HG02885 (cell line): ENCODE data around the gene CEP170B.
"Not testable (repeated sequence)": the region's sequence is repeated elsewhere in the genome, so short reads cannot be mapped to it uniquely, and the experiment has no call there.

ENCODE experiments used
- ATAC-seq: cut with Tn5 transposase; IDR thresholded peaks from one replicate; pipeline ENCODE4 v1.9.1; 2021; ENCODE audit warnings: mild to moderate bottlenecking; ENCODE audit not compliant: unreplicated experiment, poor library complexity

Gene CEP170B

DNA sequence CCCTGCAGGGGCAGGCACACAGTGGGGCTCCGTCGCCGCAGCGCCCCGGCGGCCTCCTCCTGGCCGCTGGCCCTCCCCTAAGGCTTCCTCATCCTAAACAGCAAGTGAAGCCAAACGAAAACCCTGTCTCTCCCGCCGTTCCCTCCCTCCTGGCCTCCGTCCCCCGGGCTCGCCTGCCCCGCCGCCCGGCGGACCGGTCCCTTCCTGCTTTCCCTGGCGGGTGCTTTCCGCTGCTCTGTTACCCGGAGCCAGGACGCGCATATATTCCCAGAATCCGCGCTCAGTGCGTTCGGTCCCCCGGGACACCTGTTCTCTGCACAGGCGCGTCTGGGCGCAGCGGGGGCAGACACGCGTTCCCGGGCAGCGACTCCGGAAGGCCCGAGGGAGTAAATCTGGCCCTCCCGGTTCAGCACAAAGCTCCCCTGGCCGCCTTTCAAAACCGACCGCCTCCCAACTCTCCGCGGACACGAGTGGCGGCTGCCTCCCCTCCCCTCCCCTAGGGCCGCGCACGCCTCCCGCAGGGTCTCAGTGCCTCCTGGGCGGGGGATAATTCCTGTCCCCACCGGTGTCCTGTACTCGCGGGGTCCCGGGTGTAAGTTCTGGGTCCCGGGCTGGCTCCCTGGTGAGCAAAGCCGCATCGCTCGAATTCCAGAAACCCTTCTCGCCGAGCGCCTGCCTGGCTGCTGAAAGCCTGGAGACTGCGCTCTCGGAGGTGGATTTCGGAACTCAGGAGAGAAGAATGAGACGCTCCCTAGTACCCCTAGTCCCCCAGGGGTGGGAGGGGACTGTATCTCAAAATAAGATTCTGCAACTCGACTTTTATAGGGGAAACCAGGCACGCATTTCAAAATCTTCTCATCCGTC lies 21.4 kb upstream of the CEP170B start:
- no peak for ATAC-seq

DNA sequence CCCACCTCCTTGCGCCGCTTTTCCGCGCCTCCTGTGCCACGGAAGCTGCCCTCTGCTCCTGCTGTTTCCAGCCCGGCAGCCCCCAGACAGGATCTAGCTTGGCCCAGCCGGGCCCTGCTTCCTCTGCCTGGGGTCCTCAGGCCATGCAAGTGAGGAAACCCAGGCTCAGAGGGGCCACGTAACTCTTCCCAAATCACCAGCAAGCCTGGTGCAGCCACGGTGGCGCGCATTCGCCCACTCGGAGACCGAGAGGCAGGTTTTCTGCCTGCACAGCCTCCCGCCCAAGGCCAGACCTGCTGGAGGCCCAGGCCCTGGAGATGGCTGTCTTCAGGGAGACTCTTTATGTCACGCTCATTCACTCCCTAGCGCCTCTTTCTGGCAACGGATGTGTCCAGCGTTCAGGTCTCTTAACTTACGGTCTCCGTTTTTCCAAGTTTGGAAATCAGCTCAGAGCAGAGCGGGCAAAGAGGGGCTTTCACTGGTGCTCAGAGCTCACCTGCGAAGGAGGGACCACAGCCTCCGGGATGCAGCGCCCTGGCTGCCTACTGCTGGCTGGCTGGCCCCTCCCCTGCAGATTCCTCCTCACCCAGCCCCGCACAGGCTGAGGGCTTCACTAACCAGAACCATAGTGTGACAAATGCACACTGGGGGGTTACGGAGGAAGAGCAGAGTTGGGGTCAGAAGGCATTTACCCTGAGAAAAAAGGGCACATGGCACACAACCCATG lies 20.6 kb upstream of the CEP170B start:
- no peak for ATAC-seq

DNA sequence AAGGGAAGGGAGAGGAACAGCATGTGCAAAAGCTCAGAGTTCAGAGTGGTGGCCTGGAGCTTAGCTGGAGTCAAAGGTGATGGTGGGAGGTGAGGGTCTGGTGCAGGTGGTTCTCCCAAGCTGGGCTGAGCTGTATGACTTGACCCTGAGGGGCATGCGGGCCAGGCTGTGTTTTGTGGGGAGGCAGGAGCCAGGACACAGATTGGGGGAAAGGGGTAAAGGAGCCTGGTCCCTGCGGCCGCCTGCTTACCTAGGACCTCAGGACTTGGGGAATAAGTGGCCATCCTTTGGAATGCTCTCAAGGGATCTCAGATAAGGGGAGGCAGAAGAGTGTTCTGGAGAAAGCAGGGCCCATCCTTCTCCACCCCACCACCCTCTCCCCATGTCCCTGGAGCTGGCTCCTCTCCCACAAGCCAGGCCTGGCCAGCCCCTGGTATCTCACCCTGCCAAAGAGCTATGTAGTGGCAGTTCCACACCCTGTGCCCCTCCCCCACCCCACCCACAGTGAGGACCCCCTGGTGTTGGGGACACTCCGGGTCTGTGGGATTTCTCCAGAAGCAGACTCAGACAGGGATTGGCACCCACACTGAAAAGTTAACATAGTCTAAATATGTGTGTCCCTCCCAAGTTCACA lies 19.9 kb upstream of the CEP170B start:
- ATAC-seq: no peak

DNA sequence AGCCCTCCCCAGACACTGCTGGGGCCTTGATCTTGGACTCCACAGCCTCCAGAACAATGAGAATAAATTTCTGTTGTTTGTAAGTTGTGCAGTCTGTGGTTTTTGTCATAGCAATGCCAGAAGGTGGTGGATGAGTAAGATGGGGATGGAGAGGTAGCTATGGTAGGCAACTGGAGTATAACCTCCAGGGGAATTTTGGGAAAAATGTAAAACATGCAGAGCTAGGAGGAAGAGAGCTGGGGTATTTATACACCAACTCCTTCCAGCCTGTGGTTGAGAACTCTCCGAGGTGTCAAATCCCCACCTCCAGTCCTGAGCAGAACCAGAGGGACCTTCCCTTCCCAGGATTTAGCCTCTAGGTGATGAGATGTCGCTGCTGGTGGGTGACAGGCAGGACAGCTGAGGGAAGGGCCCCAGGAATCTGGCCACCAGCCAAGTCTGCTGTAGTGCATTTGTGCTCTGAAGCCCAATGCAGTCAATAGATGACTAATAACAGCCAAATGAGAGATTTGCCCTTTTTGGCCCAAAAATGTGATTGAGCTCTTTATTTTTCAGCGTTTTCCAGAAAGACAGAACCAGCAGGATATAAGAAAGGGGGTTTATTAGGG lies 19.1 kb upstream of the CEP170B start:
- ATAC-seq: no peak

DNA sequence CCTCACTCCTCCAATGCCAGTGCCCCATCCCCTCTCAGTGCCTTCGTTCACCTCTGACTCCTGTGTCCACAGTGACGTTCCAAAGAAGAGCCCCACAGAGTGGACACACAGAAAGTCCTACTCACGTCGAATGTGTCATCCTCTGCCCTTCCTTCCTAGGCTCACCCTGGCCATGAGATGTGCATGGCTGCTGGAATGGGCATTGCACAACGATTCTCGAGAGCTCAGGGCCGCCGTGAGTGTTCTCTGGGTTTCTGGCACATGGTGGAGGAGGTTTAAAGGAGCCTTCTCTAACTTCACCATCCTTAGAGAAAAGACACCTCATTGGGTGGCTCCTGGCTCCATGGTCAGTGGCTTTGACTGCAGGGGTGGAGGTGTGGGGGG lies 12.8 kb upstream of the CEP170B start:
- no peak for ATAC-seq

DNA sequence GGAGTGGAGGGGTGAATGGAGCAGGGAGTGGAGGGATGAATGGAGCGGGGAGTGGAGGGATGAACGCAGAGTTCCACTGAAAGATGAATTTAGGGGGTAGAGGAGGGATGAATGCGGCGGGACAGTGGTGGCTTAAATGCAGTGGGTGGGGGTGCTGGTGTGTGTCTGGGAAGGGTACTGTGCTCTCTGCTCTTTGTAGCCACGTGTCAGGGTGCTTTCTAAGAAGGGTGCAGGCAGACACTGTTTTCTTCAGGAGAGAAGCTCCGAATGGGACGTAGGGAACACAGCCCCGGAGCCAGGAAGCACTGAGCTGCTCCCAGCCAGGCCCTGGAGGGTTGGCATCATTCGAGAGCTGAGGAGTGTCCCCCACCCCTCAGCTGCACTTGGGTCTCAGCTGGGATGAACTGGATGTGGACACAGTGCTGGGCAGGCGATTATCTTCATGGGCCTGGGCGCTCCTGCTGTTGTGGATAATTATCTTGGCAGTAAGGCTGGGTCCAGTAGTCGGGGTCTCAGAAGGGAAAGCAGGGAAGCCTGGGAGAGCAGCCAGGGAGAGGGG lies 9.5 kb upstream of the CEP170B start:
- no peak for ATAC-seq

DNA sequence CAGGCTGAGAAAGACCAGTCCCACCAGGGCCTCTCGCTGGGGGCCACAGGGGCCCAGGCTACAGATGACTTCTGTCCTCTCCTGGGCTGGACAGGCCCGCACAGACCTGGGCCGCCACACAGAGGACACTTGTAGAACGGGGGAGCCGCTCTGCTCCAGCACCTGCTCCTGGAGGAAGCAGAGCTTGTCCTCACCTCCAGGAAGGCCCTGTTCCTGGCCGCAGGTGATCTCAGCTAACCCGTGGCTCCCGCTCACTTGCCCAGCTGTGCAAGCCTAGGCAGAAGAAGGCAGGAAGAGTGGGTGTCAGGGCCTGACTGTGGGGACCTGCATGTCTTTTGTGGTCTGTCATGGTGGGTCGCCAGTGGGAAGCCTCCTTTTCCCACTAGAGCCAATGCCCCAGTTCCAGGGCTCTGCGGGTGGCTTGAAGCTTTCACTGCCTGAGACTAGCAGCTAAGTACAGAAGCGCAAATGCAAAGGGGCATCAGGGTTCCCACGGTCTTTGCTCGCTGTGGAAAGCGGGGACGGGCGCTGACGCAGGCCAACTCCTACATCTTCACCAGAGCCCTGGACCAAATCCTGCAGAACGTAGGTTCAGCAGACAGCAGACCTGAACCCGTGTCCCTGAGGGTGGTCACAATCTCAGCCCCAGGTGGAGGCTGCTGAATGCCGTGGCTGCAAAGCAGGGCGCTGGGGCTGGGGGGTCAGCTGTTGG lies 8.8 kb upstream of the CEP170B start:
- no peak for ATAC-seq

DNA sequence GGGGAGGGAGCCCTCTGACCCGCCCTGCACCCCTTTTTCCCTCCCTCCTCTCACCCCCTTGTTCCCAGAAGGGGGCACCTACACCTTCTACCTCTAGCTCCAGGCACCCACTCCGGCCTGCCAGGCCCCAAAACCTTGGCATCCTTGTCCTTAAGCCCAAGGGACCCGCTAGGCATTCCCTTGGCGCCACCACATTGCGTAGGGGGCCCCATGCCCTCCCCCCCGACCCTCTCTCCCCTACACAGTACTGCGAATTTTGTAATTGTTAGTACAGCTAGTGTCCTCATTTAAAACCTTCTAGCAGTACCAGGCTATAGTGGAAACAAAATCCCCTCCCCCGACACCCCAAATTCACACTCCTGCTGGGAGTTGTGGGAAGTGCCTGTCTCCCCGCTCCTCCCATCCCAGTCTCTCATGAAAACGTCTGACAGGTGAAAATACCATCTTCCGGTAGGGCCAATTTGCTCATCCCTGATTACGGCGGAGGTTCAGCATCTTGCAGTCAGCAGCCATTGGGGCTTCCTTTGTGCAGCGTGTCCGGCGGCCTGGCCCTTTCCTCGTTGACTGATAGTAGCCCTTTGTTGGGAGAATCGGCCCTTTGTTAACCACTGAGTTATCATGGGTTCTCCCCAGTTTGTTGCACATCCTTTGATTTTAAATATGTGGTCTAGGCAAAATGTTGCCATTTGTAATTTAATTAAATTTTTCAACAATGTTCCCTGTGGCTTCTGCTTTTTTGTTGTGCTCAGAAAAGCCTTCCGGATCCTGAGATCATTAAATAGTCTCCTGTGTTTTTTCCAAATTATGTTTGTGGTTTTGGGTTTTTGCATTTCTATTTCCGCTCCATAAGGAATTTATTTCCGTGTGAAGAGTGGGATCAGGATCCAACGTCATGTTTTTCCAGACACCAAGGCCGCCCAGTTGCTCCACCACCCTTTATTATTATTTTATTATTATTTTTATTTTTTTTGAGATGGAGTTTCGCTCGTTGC lies 7.9 kb upstream of the CEP170B start:
- ATAC-seq: no peak

DNA sequence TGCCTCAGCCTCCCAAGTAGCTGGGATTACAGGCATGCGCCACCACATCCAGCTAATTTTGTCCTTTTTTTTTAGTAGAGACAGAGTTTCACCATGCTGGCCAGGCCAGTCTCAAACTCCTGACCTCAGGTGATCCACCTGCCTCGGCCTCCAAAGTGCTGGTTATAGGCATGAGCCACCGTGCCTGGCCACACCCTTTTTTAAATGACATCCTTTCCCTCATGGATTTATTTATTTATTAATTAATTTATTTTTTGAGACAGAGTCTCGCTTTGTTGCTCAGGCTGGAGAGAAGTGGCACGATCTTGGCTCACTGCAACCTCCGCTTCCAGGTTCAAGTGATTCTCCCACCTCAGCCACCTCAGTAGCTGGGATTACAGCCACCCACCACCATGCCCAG lies 7.1 kb upstream of the CEP170B start:
- ATAC-seq: not testable (repeated sequence)

DNA sequence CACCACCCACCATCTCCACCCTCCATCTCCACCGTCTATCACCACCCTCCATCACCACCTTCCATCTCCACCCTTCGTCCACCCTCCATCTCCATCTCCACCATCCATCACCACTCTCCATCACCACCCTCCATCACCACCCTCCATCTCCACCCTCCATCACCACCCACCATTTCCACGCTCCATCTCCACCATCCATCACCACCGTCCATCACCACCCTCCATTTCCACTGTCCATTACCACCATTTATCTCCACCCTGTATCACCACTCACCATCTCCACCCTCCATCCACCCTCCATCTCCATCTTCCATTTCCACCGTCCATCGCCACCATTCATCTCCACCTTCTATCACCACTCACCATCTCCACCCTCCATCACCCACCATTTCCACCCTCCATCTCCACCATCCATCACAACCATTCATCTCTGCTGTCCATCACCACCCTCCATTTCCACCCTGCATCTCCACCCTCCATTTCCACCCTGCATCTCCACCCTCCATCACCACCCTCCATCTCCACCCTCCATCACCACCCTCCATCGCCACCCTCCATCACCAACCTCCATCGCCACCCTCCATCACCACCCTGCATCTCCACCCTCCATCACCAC lies 6.1 kb upstream of the CEP170B start:
- ATAC-seq: no peak

DNA sequence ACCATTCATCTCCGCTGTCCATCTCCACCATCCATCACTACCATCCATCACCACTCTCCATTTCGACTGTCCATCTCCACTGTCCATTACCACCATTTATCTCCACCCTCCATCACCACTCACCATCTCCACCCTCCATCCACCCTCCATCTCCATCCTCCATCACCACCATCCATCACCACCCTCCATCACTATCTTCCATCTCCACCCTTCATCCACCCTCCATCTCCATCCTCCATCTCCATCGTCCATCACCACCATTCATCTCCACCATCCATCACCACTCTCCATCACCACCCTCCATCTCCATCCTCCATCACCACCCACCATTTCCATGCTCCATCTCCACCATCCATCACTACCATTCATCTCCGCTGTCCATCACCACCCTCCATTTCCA lies 5.2 kb upstream of the CEP170B start:
- no peak for ATAC-seq

DNA sequence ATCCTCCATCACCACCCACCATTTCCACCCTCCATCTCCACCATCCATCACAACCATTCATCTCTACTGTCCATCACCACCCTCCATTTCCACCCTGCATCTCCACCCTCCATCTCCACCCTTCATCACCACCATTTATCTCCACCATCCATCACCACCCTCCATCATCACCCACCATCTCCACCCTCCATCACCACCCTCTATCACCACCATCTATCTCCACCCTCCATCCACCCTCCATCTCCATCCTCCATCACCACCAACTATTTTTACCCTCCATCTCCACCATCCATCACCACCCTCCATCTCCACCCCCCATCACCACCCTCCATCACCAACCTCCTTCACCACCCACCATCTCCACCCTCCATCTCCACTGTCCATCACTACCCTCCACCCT lies 4.7 kb upstream of the CEP170B start:
- no peak for ATAC-seq

DNA sequence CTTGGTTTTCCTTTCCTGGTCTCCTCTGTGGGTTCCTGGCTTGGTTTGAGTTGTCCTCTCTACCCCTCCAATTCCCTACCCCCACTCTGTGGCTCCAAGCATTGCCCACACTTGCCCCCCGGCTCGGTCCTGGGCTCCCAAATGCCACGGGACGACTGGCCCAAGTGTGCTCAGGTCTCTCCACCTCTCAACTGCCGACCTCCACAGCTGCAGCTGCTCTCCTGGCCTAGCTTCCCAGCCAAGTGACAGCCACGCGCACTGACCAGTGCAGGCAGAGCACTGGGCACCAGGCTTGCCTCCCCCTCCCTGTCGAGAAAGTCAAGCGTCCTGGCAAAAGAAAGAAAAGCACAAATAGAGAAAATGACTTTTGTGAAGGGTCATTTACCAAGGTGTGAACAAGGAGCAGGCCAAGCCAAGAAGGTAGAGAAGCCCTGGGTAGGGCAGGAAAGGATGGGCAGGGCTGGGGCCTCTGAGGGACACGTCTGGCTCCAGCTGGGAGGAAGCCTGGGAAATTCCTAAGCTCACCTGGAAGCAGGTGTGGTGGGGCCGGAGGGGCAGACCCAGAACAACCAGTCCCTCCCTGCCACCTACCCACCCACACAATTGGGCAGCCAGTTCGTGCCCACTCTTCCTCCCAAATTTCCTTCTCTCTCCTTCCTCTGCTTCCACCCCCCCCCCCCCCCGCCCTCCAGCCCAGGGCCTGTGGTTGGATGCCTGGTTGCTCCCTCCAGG lies 1.8 kb upstream of the CEP170B start:
- ATAC-seq: no peak

DNA sequence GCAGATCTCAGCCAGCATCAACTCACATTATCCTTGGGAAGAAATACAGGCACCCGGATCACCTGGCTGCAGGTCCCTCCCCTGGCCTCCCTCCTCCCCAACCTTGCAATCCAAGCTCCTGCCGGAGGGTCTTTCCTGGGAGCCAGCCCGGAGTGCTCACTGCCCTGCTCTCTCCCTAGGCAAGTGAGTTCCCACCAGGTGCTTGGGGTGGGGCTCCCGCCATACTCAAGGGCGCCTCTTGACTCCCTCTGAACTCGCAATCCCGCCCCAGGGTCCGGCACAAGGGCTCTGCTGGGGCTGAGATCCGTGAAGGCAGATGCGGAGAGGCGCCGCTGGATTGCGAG lies 1.2 kb upstream of the CEP170B start:
- ATAC-seq: no peak

DNA sequence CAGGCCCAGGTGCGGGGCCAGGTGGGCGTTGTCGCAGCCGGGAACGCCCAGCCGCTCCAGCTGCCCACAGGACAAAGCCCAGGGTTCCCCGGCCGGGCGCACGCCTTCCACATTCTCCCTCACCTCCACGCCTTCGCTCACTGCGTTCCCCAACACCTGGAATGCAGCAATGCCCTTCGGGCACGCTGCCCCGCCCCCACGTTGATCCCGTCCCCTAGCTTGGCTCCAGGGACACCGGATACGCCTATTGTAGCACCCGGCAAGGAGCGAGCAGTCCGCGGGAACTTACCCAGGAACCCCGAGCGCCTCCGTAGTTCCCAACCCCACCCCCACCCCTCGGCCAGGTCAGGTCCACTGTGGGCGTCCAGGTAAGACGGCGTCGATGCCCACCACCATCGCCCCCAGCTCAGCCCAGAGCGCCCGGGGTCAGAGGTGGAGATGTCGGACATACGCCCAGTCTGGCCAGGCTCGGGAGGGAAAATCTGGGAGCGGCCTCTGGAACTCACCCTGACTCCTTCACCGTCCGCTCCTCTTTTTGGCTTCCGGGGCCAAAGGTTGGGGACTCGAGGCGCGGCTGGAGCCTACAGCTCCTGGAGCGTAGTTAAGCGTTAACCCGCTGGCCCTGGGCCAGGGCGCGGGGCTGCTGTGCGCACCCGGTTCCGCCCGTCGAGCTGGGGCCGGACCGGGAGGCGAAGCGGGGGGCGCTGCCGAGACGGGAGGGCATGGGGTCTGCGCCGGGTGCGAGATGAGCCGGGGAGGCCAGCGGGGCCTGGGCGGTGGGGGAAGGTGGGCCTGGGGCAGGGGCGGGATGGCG lies 594 bp upstream of the CEP170B start:
- no peak for ATAC-seq

DNA sequence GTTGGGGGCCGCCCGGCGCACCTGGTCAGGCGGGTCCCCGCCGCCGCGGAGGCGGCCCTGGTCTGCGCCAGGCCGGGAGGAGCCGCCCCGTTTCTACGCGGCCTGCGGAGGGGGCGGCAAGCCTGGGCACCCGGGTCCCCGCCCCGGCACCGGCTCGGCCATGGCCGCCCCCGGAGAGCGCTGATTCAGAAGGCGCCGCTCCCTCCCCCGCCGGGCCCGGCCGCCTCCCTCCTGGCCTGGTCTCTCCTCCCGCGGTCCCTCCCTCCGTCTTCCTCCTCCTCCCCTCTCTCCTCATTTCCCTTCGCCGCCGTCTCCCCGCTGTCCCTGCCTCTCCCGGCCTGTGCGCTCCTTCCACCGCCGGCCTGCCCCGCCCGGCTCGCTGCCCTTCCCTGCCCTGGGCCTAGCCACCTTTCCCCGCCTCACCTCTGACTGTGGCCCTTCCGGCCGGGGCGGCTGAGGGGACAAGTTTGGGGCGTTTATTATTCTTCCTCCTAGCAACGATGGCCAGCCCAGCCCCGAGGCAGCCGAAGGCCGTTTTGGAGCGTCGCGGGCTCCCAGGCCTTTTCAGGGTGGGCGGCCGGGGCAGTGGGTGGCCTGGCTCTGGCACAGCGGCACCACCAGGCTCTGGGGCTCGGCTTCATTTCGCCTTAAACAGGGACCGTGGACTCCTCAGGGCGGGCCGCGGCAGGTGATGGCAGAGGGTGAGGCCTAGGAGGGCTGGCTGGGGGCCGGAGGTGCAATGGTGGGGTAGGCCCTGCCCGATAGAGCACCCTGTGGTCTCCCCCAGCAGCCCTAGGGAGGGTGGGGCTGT lies 768 bp downstream of the CEP170B start:
- peak; percentile 33 for ATAC-seq
